HEK293 (cell line): Measurements from ENCODE around the gene RNF2.

ENCODE experiments used
- CTCF ChIA-PET: fragments of 350-600 bp; formaldehyde crosslinking; extraction: SDS; loops from one replicate; lab custom pipeline; 2021; ENCODE audit warnings: antibody characterized with exemption; lab: Yijun Ruan, JAX
- POLR2A ChIA-PET: fragments of 300-600 bp; formaldehyde crosslinking; extraction: SDS; loops from one replicate; lab custom pipeline; 2020; ENCODE audit warnings: antibody characterized with exemption, inconsistent platforms; lab: Yijun Ruan, JAX
- H3K27ac ChIP-seq: fragments of 200-500 bp; sonication (Bioruptor generic); 2 replicates; pipeline ENCODE4 v1.5.1; 2014; ENCODE audit warnings: low read depth, low read length, control low read depth, inconsistent platforms; ENCODE audit errors: extremely low read depth
- H3K36me3 ChIP-seq, 2 experiments: fragments of 200-500 bp in 1 of 2; sonication (Bioruptor generic) in 1 of 2; 1 replicate in 1 of 2; 2 replicates in 1 of 2; pipeline ENCODE4 v1.5.1; 2014 to 2017; ENCODE audit warnings: inconsistent platforms in 2 of 2, low read length in 2 of 2; ENCODE audit not compliant: control insufficient read depth in 2 of 2, insufficient read depth in 1 of 2
- H3K4me1 ChIP-seq: fragments of 200-500 bp; sonication (Bioruptor generic); 2 replicates; pipeline ENCODE4 v1.5.1; 2014; ENCODE audit warnings: mild to moderate bottlenecking, low read length, inconsistent platforms; ENCODE audit not compliant: control insufficient read depth, insufficient read depth
- H3K4me3 ChIP-seq: 2 replicates; pipeline ENCODE4 v1.5.1; 2011; ENCODE audit warnings: low read depth, mild to moderate bottlenecking, control low read depth, low read length, moderate library complexity
- H3K9me3 ChIP-seq: fragments of 200-500 bp; sonication (Bioruptor generic); 2 replicates; pipeline ENCODE4 v1.5.1; 2014; ENCODE audit warnings: low read depth, low read length, inconsistent platforms; ENCODE audit not compliant: control insufficient read depth, insufficient read depth
- FEZF1 ChIP-seq: fragments of 450-650 bp; formaldehyde crosslinking; IDR thresholded peaks from 2 replicates; pipeline ENCODE4 v1.5.1; 2016; ENCODE audit warnings: missing biosample characterization, missing genetic modification characterization
- GLI4 ChIP-seq: fragments of 450-650 bp; formaldehyde crosslinking; IDR thresholded peaks from 2 replicates; pipeline ENCODE4 v1.5.1; 2016; ENCODE audit warnings: missing biosample characterization, missing genetic modification characterization
- KLF16 ChIP-seq: fragments of 450-650 bp; formaldehyde crosslinking; IDR thresholded peaks from 2 replicates; pipeline ENCODE4 v1.5.1; 2017; ENCODE audit warnings: missing biosample characterization, missing genetic modification characterization
- MEIS1 ChIP-seq: sonication (generic); formaldehyde crosslinking; IDR thresholded peaks from 2 replicates; pipeline ENCODE4 v1.8.1; 2022; ENCODE audit warnings: missing genetic modification reagents, mild to moderate bottlenecking, borderline replicate concordance
- PRDM1 ChIP-seq: fragments of 450-650 bp; formaldehyde crosslinking; IDR thresholded peaks from 2 replicates; pipeline ENCODE4; 2016; ENCODE audit warnings: missing biosample characterization, missing genetic modification characterization
- PRDM4 ChIP-seq: fragments of 450-650 bp; formaldehyde crosslinking; IDR thresholded peaks from 2 replicates; pipeline ENCODE4 v1.5.1; 2017; ENCODE audit warnings: missing biosample characterization, missing genetic modification characterization
- REPIN1 ChIP-seq: fragments of 450-650 bp; formaldehyde crosslinking; IDR thresholded peaks from 2 replicates; pipeline ENCODE4 v1.5.1; 2017; ENCODE audit warnings: missing biosample characterization, missing genetic modification characterization, low read depth
- SP2 ChIP-seq: fragments of 450-650 bp; formaldehyde crosslinking; IDR thresholded peaks from 2 replicates; pipeline ENCODE4 v1.5.1; 2016; ENCODE audit warnings: missing biosample characterization, missing genetic modification characterization
- ZNF132 ChIP-seq: fragments of 450-650 bp; formaldehyde crosslinking; IDR thresholded peaks from 2 replicates; pipeline ENCODE4 v1.5.1; 2017; ENCODE audit warnings: missing biosample characterization, missing genetic modification characterization, borderline replicate concordance
- ZNF146 ChIP-seq: fragments of 450-650 bp; formaldehyde crosslinking; IDR thresholded peaks from 2 replicates; pipeline ENCODE4 v1.5.1; 2016; ENCODE audit warnings: missing biosample characterization, missing genetic modification characterization
- ZNF214 ChIP-seq: fragments of 450-650 bp; formaldehyde crosslinking; IDR thresholded peaks from 2 replicates; pipeline ENCODE4 v1.5.1; 2017; ENCODE audit warnings: missing biosample characterization, mild to moderate bottlenecking, missing genetic modification characterization, borderline replicate concordance
- ZNF248 ChIP-seq: fragments of 450-650 bp; formaldehyde crosslinking; IDR thresholded peaks from 2 replicates; pipeline ENCODE4 v1.5.1; 2017; ENCODE audit warnings: missing biosample characterization, missing genetic modification characterization
- ZNF341 ChIP-seq: fragments of 450-650 bp; formaldehyde crosslinking; IDR thresholded peaks from 2 replicates; pipeline ENCODE4; 2016; ENCODE audit warnings: low read depth, missing biosample characterization, missing genetic modification characterization
- ZNF350 ChIP-seq: fragments of 450-650 bp; formaldehyde crosslinking; IDR thresholded peaks from 2 replicates; pipeline ENCODE4 v1.5.0; 2017; ENCODE audit warnings: missing biosample characterization, mild to moderate bottlenecking, missing genetic modification characterization
- ZNF394 ChIP-seq: fragments of 450-650 bp; formaldehyde crosslinking; IDR thresholded peaks from 2 replicates; pipeline ENCODE4 v1.5.1; 2016; ENCODE audit warnings: missing biosample characterization, missing genetic modification characterization, mild to moderate bottlenecking, moderate library complexity, borderline replicate concordance
- ZNF398 ChIP-seq: fragments of 450-650 bp; formaldehyde crosslinking; IDR thresholded peaks from 2 replicates; pipeline ENCODE4 v1.5.1; 2017; ENCODE audit warnings: missing biosample characterization, missing genetic modification characterization
- ZNF404 ChIP-seq: fragments of 450-650 bp; formaldehyde crosslinking; IDR thresholded peaks from 2 replicates; pipeline ENCODE4 v1.5.1; 2017; ENCODE audit warnings: missing biosample characterization, missing genetic modification characterization
- ZNF426 ChIP-seq: fragments of 450-650 bp; formaldehyde crosslinking; IDR thresholded peaks from 2 replicates; pipeline ENCODE4 v1.5.1; 2017; ENCODE audit warnings: missing biosample characterization, missing genetic modification characterization, mild to moderate bottlenecking, inconsistent platforms, moderate library complexity
- ZNF514 ChIP-seq: fragments of 450-650 bp; formaldehyde crosslinking; IDR thresholded peaks from 2 replicates; pipeline ENCODE4 v1.5.1; 2016; ENCODE audit warnings: missing biosample characterization, missing genetic modification characterization
- ZNF585B ChIP-seq: fragments of 450-650 bp; formaldehyde crosslinking; IDR thresholded peaks from 2 replicates; pipeline ENCODE4 v1.5.1; 2016; ENCODE audit warnings: missing biosample characterization, missing genetic modification characterization
- ZNF596 ChIP-seq: fragments of 450-650 bp; IDR thresholded peaks from 2 replicates; pipeline ENCODE4 v1.5.0; 2018; ENCODE audit warnings: missing biosample characterization, mild to moderate bottlenecking, missing genetic modification characterization, moderate library complexity
- ZNF621 ChIP-seq: fragments of 450-650 bp; formaldehyde crosslinking; IDR thresholded peaks from 2 replicates; pipeline ENCODE4 v1.5.1; 2017; ENCODE audit warnings: missing biosample characterization, missing genetic modification characterization
- ZNF629 ChIP-seq: fragments of 450-650 bp; formaldehyde crosslinking; IDR thresholded peaks from 2 replicates; pipeline ENCODE4 v1.5.1; 2017; ENCODE audit warnings: missing biosample characterization, missing genetic modification characterization
- ZNF664 ChIP-seq: fragments of 450-650 bp; formaldehyde crosslinking; IDR thresholded peaks from 2 replicates; pipeline ENCODE4 v1.5.1; 2016; ENCODE audit warnings: missing biosample characterization, missing genetic modification characterization
- ZNF692 ChIP-seq: fragments of 450-650 bp; formaldehyde crosslinking; IDR thresholded peaks from 2 replicates; pipeline ENCODE4 v1.5.1; 2016; ENCODE audit warnings: missing biosample characterization, missing genetic modification characterization
- ZNF707 ChIP-seq: fragments of 450-650 bp; formaldehyde crosslinking; IDR thresholded peaks from 2 replicates; pipeline ENCODE4 v1.5.1; 2016; ENCODE audit warnings: missing biosample characterization, missing genetic modification characterization
- ZNF747 ChIP-seq: fragments of 450-650 bp; formaldehyde crosslinking; IDR thresholded peaks from 2 replicates; pipeline ENCODE4 v1.5.1; 2016; ENCODE audit warnings: missing biosample characterization, missing genetic modification characterization
- ZNF776 ChIP-seq: fragments of 450-650 bp; formaldehyde crosslinking; IDR thresholded peaks from 2 replicates; pipeline ENCODE4 v1.5.0; 2017; ENCODE audit warnings: missing biosample characterization, missing genetic modification characterization, borderline replicate concordance
- ZNF791 ChIP-seq: fragments of 450-650 bp; formaldehyde crosslinking; IDR thresholded peaks from 2 replicates; pipeline ENCODE4 v1.5.1; 2016; ENCODE audit warnings: missing biosample characterization, missing genetic modification characterization
- ZNF792 ChIP-seq: fragments of 450-650 bp; formaldehyde crosslinking; IDR thresholded peaks from 2 replicates; pipeline ENCODE4 v1.5.1; 2016; ENCODE audit warnings: missing biosample characterization, missing genetic modification characterization

The RNF2 gene

DNA sequence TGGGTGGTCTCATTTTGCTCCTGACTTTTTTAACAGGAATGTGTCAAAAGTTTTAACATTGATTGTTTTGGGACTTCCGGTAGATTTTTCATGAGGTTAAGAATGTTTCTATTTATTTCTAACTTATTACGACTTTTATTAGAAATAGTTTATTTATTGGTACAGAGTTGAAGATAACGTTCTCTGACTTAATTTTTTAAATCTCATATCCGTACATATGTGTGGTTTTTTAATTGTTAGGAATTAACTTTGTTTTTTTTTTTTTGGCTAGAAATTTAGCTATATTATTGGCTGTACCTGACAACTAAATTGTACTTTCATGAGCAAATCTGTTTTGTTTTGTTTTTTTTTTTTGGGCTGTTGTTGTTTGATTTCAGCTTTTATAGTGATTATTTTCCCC lies 32.0 kb downstream of the RNF2 start:
- CTCF ChIA-PET, result interaction anchor here (0.7 kb wide), 1 partner anchor 86 kb away, joined by 3 read pairs; no protein-coding TSS in a partner anchor
- no peak overlapping the region for H3K27ac ChIP-seq
- TF ChIP-seq ZNF146 (tag by site-specific recombination) (no peak), ZNF350 (tag by site-specific recombination) (no peak), ZNF629 (no peak), KLF16 (no peak), FEZF1 (tag by site-specific recombination) (no peak), ZNF707 (no peak), ZNF747 (no peak), ZNF394 (tag by site-specific recombination) (no peak)
- TF ChIP-seq, all 188 proteins: peak for 0
- H3K4me3 ChIP-seq, result no peak overlapping the region
- H3K9me3 ChIP-seq, result no peaks in the 10 kb centered on the region
- H3K36me3 ChIP-seq, result no peaks in the 10 kb centered on the region
- POLR2A ChIA-PET, result no interaction called here
- no peaks in the 10 kb centered on the region for H3K4me1 ChIP-seq

- TF ChIP-seq MEIS1 (CRISPR knock-in tag), result no peak
- TF ChIP-seq ZNF341, result no peak
- TF ChIP-seq ZNF596 (tag by site-specific recombination), result no peak
- no peak for TF ChIP-seq PRDM1 (tag by site-specific recombination)
- TF ChIP-seq ZNF248 (tag by site-specific recombination), result no peak
- no peak for TF ChIP-seq KLF16
- TF ChIP-seq ZNF514 (tag by site-specific recombination), result no peak
- no peak for TF ChIP-seq ZNF404
- no peak for TF ChIP-seq REPIN1 (tag by site-specific recombination)
- TF ChIP-seq ZNF692, result no peak
- TF ChIP-seq ZNF664 (tag by site-specific recombination), result no peak
- TF ChIP-seq ZNF776 (tag by site-specific recombination), result no peak
- TF ChIP-seq ZNF792 (tag by site-specific recombination), result no peak
- no peak for TF ChIP-seq ZNF214 (tag by site-specific recombination)
- TF ChIP-seq, all 188 proteins: peak for 0
- CTCF ChIA-PET, result no interaction called here
- Histone ChIP-seq H3K36me3 (no peaks in the 10 kb centered on the region), H3K4me1 (no peaks in the 10 kb centered on the region), H3K9me3 (no peaks in the 10 kb centered on the region), H3K4me3 (no peak overlapping the region), H3K27ac (no peak overlapping the region)
- POLR2A ChIA-PET, result no interaction called here
Observed at GRCh38 chr1:185080422-185080821, 35.1 kb downstream of the RNF2 start.

GRCh38 chr1:185083818-185084217 lies 38.5 kb downstream of the RNF2 start:
- Histone ChIP-seq H3K4me3 (no peak overlapping the region), H3K36me3 (peaks cover 7 to 12% of the 10 kb centered on the region in 2 experiments; a peak in 2 of 3 replicates), H3K4me1 (no peaks in the 10 kb centered on the region), H3K9me3 (no peaks in the 10 kb centered on the region), H3K27ac (no peak overlapping the region)
- POLR2A ChIA-PET, result no interaction called here
- CTCF ChIA-PET, result no interaction called here
- TF ChIP-seq ZNF791 (tag by site-specific recombination), result no peak
- TF ChIP-seq GLI4 (tag by site-specific recombination), result no peak
- no peak for TF ChIP-seq ZNF585B
- TF ChIP-seq ZNF747, result no peak
- TF ChIP-seq ZNF132 (tag by site-specific recombination), result no peak
- TF ChIP-seq PRDM4 (tag by site-specific recombination), result no peak
- TF ChIP-seq ZNF426 (tag by site-specific recombination), result no peak
- TF ChIP-seq ZNF398 (tag by site-specific recombination), result no peak
- TF ChIP-seq ZNF621 (tag by site-specific recombination), result no peak
- TF ChIP-seq SP2 (tag by site-specific recombination), result no peak
